Measurements from ENCODE around the gene ABCG4.

DNA sequence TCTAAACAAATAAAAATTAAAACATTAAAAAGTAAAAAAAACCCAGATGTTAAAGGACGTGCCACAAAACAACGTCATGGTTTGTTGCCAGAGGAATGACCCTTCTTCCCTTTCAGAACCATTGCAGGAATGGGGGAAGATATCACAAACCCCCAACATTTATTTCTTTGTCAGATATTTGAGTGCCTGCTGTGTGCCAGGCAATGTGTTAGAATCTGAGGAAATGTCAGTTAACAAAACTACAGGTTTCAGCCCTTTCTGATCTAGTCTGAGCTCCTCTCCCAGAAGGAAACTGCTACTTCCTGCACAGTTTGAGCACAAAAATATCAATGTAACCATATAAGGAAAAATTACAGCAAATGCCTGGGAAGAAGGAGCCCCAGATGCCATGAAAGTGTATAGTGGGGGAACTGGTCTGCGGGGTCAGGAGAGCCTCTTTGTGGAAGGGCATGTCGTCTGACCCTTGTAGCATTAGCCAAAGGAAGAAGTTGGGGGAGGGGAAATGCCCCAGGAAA, 29.4 kb downstream of the ABCG4 start:
- TF ChIP-seq, protein P1, sequence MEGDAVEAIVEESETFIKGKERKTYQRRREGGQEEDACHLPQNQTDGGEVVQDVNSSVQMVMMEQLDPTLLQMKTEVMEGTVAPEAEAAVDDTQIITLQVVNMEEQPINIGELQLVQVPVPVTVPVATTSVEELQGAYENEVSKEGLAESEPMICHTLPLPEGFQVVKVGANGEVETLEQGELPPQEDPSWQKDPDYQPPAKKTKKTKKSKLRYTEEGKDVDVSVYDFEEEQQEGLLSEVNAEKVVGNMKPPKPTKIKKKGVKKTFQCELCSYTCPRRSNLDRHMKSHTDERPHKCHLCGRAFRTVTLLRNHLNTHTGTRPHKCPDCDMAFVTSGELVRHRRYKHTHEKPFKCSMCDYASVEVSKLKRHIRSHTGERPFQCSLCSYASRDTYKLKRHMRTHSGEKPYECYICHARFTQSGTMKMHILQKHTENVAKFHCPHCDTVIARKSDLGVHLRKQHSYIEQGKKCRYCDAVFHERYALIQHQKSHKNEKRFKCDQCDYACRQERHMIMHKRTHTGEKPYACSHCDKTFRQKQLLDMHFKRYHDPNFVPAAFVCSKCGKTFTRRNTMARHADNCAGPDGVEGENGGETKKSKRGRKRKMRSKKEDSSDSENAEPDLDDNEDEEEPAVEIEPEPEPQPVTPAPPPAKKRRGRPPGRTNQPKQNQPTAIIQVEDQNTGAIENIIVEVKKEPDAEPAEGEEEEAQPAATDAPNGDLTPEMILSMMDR (IDR thresholded peaks at IDR 0.05): no peak
- no peak for TF ChIP-seq POLR2A (IDR thresholded peaks at IDR 0.05)
